HG02678 (cell line): Measurements from ENCODE around the gene PDE4D.
"Not testable (repeated sequence)": the region's sequence is repeated elsewhere in the genome, so short reads cannot be mapped to it uniquely, and the experiment has no call there.

Experiments used
- ATAC-seq: cut with Tn5 transposase; IDR thresholded peaks from one replicate; pipeline ENCODE4 v1.9.1; 2021; ENCODE audit warnings: mild to moderate bottlenecking, moderate library complexity; ENCODE audit not compliant: unreplicated experiment

Gene PDE4D

GRCh38 chr5:59317023-59317773 lies 576.3 kb downstream of the PDE4D start:
- no peak for ATAC-seq

- no peak for ATAC-seq
Observed at GRCh38 chr5:59312223-59312622, 581.3 kb downstream of the PDE4D start.

GRCh38 chr5:59308685-59309084 lies 584.8 kb downstream of the PDE4D start:
- not testable (repeated sequence) for ATAC-seq

GRCh38 chr5:59303289-59303716 lies 590.2 kb downstream of the PDE4D start:
- not testable (repeated sequence) for ATAC-seq

GRCh38 chr5:59302509-59302908 lies 591.0 kb downstream of the PDE4D start:
- not testable (repeated sequence) for ATAC-seq

GRCh38 chr5:59301727-59302126 lies 591.8 kb downstream of the PDE4D start:
- ATAC-seq, result no peak

GRCh38 chr5:59300930-59301329 lies 592.6 kb downstream of the PDE4D start:
- ATAC-seq, result no peak

GRCh38 chr5:59299006-59299405 lies 594.5 kb downstream of the PDE4D start:
- no peak for ATAC-seq

GRCh38 chr5:59296317-59297264 lies 596.9 kb downstream of the PDE4D start:
- ATAC-seq, result no peak

GRCh38 chr5:59293700-59294099 lies 599.8 kb downstream of the PDE4D start:
- no peak for ATAC-seq

- ATAC-seq, result no peak
Observed at GRCh38 chr5:59291941-59292340, 601.6 kb downstream of the PDE4D start.

GRCh38 chr5:59287884-59288283 lies 605.6 kb downstream of the PDE4D start:
- no peak for ATAC-seq

GRCh38 chr5:59287361-59287760 lies 606.2 kb downstream of the PDE4D start:
- no peak for ATAC-seq

- no peak for ATAC-seq
Observed at GRCh38 chr5:59286510-59286909, 607.0 kb downstream of the PDE4D start.

GRCh38 chr5:59285300-59286016 lies 608.1 kb downstream of the PDE4D start:
- ATAC-seq, result no peak

GRCh38 chr5:59282726-59283125 lies 610.8 kb downstream of the PDE4D start:
- no peak for ATAC-seq

- ATAC-seq, result no peak
Observed at GRCh38 chr5:59279979-59280378, 613.5 kb downstream of the PDE4D start.

- no peak for ATAC-seq
Observed at GRCh38 chr5:59276917-59277372, 616.6 kb downstream of the PDE4D start.

GRCh38 chr5:59276325-59276675 lies 617.2 kb downstream of the PDE4D start:
- ATAC-seq, result no peak

GRCh38 chr5:59275510-59276324 lies 617.8 kb downstream of the PDE4D start:
- no peak for ATAC-seq
